ENCODE results near the gene CACNB1. TPM values are rescaled to one million over a fixed set of nuclear protein-coding genes. Genes with fewer than 3 reads are reported as not detected.
"Not testable (repeated sequence)": the region's sequence is repeated elsewhere in the genome, so short reads cannot be mapped to it uniquely, and the experiment has no call there.

CACNB1 gene
- total and polyA plus RNA-seq, 2 donors: 7.4 to 9.1 TPM

GRCh38 chr17:39169518-39169917 is 28.0 kb downstream of the CACNB1 start:
- no peak overlapping the region for H3K4me3 ChIP-seq (ENCODE audit: low read depth, low read length)
- no peaks in the 10 kb centered on the region for H3K36me3 ChIP-seq (ENCODE audit: insufficient read depth)
- WGBS: 84% methylated on average over 3 of the region's 3 CpGs
- H3K4me1 ChIP-seq (ENCODE audit: insufficient read depth): no peaks in the 10 kb centered on the region
- H3K27ac ChIP-seq (ENCODE audit: low read depth): no peak overlapping the region
- no peak for DNase-seq (ENCODE audit: extremely low spot score)

- H3K4me1 ChIP-seq (ENCODE audit: insufficient read depth): no peaks in the 10 kb centered on the region
- no peak overlapping the region for H3K4me3 ChIP-seq (ENCODE audit: low read depth, low read length)
- no peak for DNase-seq (ENCODE audit: extremely low spot score)
- H3K36me3 ChIP-seq (ENCODE audit: insufficient read depth): no peaks in the 10 kb centered on the region
- 84% methylated on average over 14 of the region's 14 CpGs for WGBS
- no peak overlapping the region for H3K27ac ChIP-seq (ENCODE audit: low read depth)
Observed at GRCh38 chr17:39169101-39169500, 28.4 kb downstream of the CACNB1 start.

- DNase-seq (ENCODE audit: extremely low spot score): not testable (repeated sequence)
Observed at GRCh38 chr17:39168503-39168902, 29.0 kb downstream of the CACNB1 start.

GRCh38 chr17:39167476-39167875 is 30.0 kb downstream of the CACNB1 start:
- Histone ChIP-seq H3K36me3 (ENCODE audit: insufficient read depth) (no peaks in the 10 kb centered on the region), H3K4me1 (ENCODE audit: insufficient read depth) (no peaks in the 10 kb centered on the region), H3K4me3 (ENCODE audit: low read depth, low read length) (no peak overlapping the region), H3K27ac (ENCODE audit: low read depth) (no peak overlapping the region)
- DNase-seq (ENCODE audit: extremely low spot score): no peak
- WGBS: 22% methylated on average over 2 of the region's 2 CpGs

More at GRCh38 chr17:39168503-39168902, 29.0 kb downstream of the CACNB1 start:
- WGBS: 96% methylated on average over 10 of the region's 10 CpGs
- not testable (repeated sequence) for H3K4me1 ChIP-seq (ENCODE audit: insufficient read depth); H3K36me3 ChIP-seq (ENCODE audit: insufficient read depth); H3K4me3 ChIP-seq (ENCODE audit: low read depth, low read length); H3K27ac ChIP-seq (ENCODE audit: low read depth)

- Histone ChIP-seq H3K36me3 (ENCODE audit: insufficient read depth) (no peaks in the 10 kb centered on the region), H3K4me1 (ENCODE audit: insufficient read depth) (no peaks in the 10 kb centered on the region), H3K4me3 (ENCODE audit: low read depth, low read length) (no peak overlapping the region), H3K27ac (ENCODE audit: low read depth) (no peak overlapping the region)
- WGBS: 56% methylated on average over 7 of the region's 7 CpGs
- no peak for DNase-seq (ENCODE audit: extremely low spot score)
Observed at GRCh38 chr17:39166437-39167335, 30.8 kb downstream of the CACNB1 start.

GRCh38 chr17:39165841-39166349 is 31.6 kb downstream of the CACNB1 start, which contains the start of gene ARL5C:
TSS of gene ARL5C (minus strand) at chr17:39166161. CDS start at chr17:39165760, 401 bp downstream.
- no peaks in the 10 kb centered on the region for H3K4me1 ChIP-seq (ENCODE audit: insufficient read depth)
- no peak within 1 kb of the TSS for H3K27ac ChIP-seq (ENCODE audit: low read depth)
- no peaks in the 10 kb centered on the region for H3K36me3 ChIP-seq (ENCODE audit: insufficient read depth)
- no peak for DNase-seq (ENCODE audit: extremely low spot score)
- 54% methylated on average over 17 of the region's 17 CpGs for WGBS
- H3K4me3 ChIP-seq (ENCODE audit: low read depth, low read length): peak within 1 kb of the TSS; percentile 43

GRCh38 chr17:39165178-39165840 is 32.2 kb downstream of the CACNB1 start:
- 10% methylated on average over 51 of the region's 51 CpGs for WGBS
- Histone ChIP-seq H3K4me3 (ENCODE audit: low read depth, low read length) (peak overlapping the region; percentile 43), H3K4me1 (ENCODE audit: insufficient read depth) (no peaks in the 10 kb centered on the region), H3K27ac (ENCODE audit: low read depth) (no peak overlapping the region), H3K36me3 (ENCODE audit: insufficient read depth) (no peaks in the 10 kb centered on the region)
- no peak for DNase-seq (ENCODE audit: extremely low spot score)

- Histone ChIP-seq H3K27ac (ENCODE audit: low read depth) (no peak overlapping the region), H3K4me1 (ENCODE audit: insufficient read depth) (no peaks in the 10 kb centered on the region), H3K4me3 (ENCODE audit: low read depth, low read length) (peak overlapping the region; percentile 43), H3K36me3 (ENCODE audit: insufficient read depth) (no peaks in the 10 kb centered on the region)
- DNase-seq (ENCODE audit: extremely low spot score): peak; percentile 77
- WGBS: under 1% methylated on average over 15 of the region's 15 CpGs
Observed at GRCh38 chr17:39164675-39165143, 32.8 kb downstream of the CACNB1 start.

- H3K4me1 ChIP-seq (ENCODE audit: insufficient read depth): no peaks in the 10 kb centered on the region
- 66% methylated on average over 2 of the region's 2 CpGs for WGBS
- no peak overlapping the region for H3K27ac ChIP-seq (ENCODE audit: low read depth)
- no peaks in the 10 kb centered on the region for H3K36me3 ChIP-seq (ENCODE audit: insufficient read depth)
- H3K4me3 ChIP-seq (ENCODE audit: low read depth, low read length): no peak overlapping the region
- no peak for DNase-seq (ENCODE audit: extremely low spot score)
Observed at GRCh38 chr17:39161962-39162361, 35.5 kb downstream of the CACNB1 start.

- H3K4me1 ChIP-seq (ENCODE audit: insufficient read depth): no peaks in the 10 kb centered on the region
- DNase-seq (ENCODE audit: extremely low spot score): no peak
- H3K27ac ChIP-seq (ENCODE audit: low read depth): no peak overlapping the region
- H3K4me3 ChIP-seq (ENCODE audit: low read depth, low read length): no peak overlapping the region
- no peaks in the 10 kb centered on the region for H3K36me3 ChIP-seq (ENCODE audit: insufficient read depth)
- WGBS: 86% methylated on average over 2 of the region's 2 CpGs
Observed at GRCh38 chr17:39158623-39159022, 38.8 kb downstream of the CACNB1 start.

GRCh38 chr17:39156491-39156890 is 41.0 kb downstream of the CACNB1 start:
- WGBS: 63% methylated on average over 7 of the region's 7 CpGs
- H3K36me3 ChIP-seq (ENCODE audit: insufficient read depth): no peaks in the 10 kb centered on the region
- H3K4me3 ChIP-seq (ENCODE audit: low read depth, low read length): no peak overlapping the region
- no peak overlapping the region for H3K27ac ChIP-seq (ENCODE audit: low read depth)
- no peaks in the 10 kb centered on the region for H3K4me1 ChIP-seq (ENCODE audit: insufficient read depth)
- DNase-seq (ENCODE audit: extremely low spot score): no peak

- no peaks in the 10 kb centered on the region for H3K4me1 ChIP-seq (ENCODE audit: insufficient read depth)
- no peaks in the 10 kb centered on the region for H3K36me3 ChIP-seq (ENCODE audit: insufficient read depth)
- no peak for DNase-seq (ENCODE audit: extremely low spot score)
- no peak overlapping the region for H3K27ac ChIP-seq (ENCODE audit: low read depth)
- H3K4me3 ChIP-seq (ENCODE audit: low read depth, low read length): no peak overlapping the region
- WGBS: 53% methylated on average over 2 of the region's 2 CpGs
Observed at GRCh38 chr17:39155654-39156053, 41.8 kb downstream of the CACNB1 start.

- Histone ChIP-seq H3K36me3 (ENCODE audit: insufficient read depth) (no peaks in the 10 kb centered on the region), H3K4me1 (ENCODE audit: insufficient read depth) (no peaks in the 10 kb centered on the region), H3K4me3 (ENCODE audit: low read depth, low read length) (peak overlapping the region; percentile 71), H3K27ac (ENCODE audit: low read depth) (peak overlapping the region; percentile 85)
- peak; percentile 91 for DNase-seq (ENCODE audit: extremely low spot score)
- WGBS: under 1% methylated on average over 16 of the region's 16 CpGs
Observed at GRCh38 chr17:39153599-39154051, 43.8 kb downstream of the CACNB1 start.

Measured in urinary bladder (tissue), 4 donors.